DND-41 (cell line): Measurements from ENCODE around the gene KHK.
A peak's percentile ranks its signal among the peaks of the same experiment; 100 is the strongest.

Source experiments
- ATAC-seq: fragments of 200-7000 bp; cut with Tn5 transposase; 3 replicates; pipeline ENCODE4 v1.9.1; 2021; ENCODE audit warnings: low read depth; ENCODE audit not compliant: insufficient read depth
- DNase-seq: peaks from one replicate; pipeline ENCODE4 v3.0.0-alpha.2; 2020
- H2AFZ ChIP-seq: 2 replicates; pipeline ENCODE4 v1.6.0; 2012; ENCODE audit warnings: low read depth, low read length
- H3K27ac ChIP-seq: 2 replicates; pipeline ENCODE4 v1.5.1; 2012; ENCODE audit warnings: low read length, inconsistent platforms
- H3K27me3 ChIP-seq: fragments of 200-600 bp; sonication (generic); 2 replicates; pipeline ENCODE4 v1.6.0; 2012; ENCODE audit warnings: low read length, mild to moderate bottlenecking, inconsistent platforms; ENCODE audit not compliant: insufficient read depth, poor library complexity
- H3K36me3 ChIP-seq: 2 replicates; pipeline ENCODE4 v1.5.1; 2012; ENCODE audit warnings: low read length, inconsistent platforms; ENCODE audit not compliant: insufficient read depth
- H3K4me1 ChIP-seq: 2 replicates; pipeline ENCODE4 v1.5.1; 2012; ENCODE audit warnings: mild to moderate bottlenecking, low read length; ENCODE audit not compliant: insufficient read depth
- H3K4me2 ChIP-seq: 2 replicates; pipeline ENCODE4 v1.6.0; 2012; ENCODE audit warnings: mild to moderate bottlenecking, moderate library complexity, low read length, inconsistent platforms; ENCODE audit not compliant: insufficient read depth
- H3K4me3 ChIP-seq, 2 experiments: fragments of 200-600 bp in 1 of 2; shearing (Covaris generic) in 1 of 2; 2 replicates each; pipeline ENCODE4 v1.5.1; 2012 to 2016; ENCODE audit warnings: inconsistent platforms in 2 of 2, low read length in 2 of 2, mild to moderate bottlenecking in 2 of 2, low read depth in 1 of 2, moderate library complexity in 1 of 2
- H3K79me2 ChIP-seq: 2 replicates; pipeline ENCODE4 v1.6.0; 2012; ENCODE audit warnings: low read length, inconsistent platforms; ENCODE audit not compliant: insufficient read depth
- H3K9ac ChIP-seq: 2 replicates; pipeline ENCODE4 v1.6.0; 2012; ENCODE audit warnings: low read depth, mild to moderate bottlenecking, inconsistent platforms, low read length, moderate library complexity
- H3K9me3 ChIP-seq: 2 replicates; pipeline ENCODE4 v1.5.1; 2012; ENCODE audit warnings: low read length, moderate library complexity, mild to moderate bottlenecking, inconsistent platforms; ENCODE audit not compliant: insufficient read depth, severe bottlenecking
- H4K20me1 ChIP-seq: 2 replicates; pipeline ENCODE4 v1.6.0; 2012; ENCODE audit warnings: low read length; ENCODE audit not compliant: insufficient read depth
- EZH2 ChIP-seq: IDR thresholded peaks from 3 replicates; pipeline ENCODE4 v1.6.1; 2012; ENCODE audit warnings: borderline replicate concordance, low read depth, mild to moderate bottlenecking, moderate library complexity, low read length, inconsistent platforms; ENCODE audit not compliant: severe bottlenecking
- TF ChIP-seq, protein P1 (sequence below): IDR thresholded peaks from 2 replicates; pipeline ENCODE4 v1.5.1; 2012; ENCODE audit warnings: borderline replicate concordance, low read length, moderate library complexity, mild to moderate bottlenecking; ENCODE audit not compliant: poor library complexity, severe bottlenecking; ENCODE audit errors: extremely low read depth

The KHK gene

GRCh38 chr2:27053321-27053720, 33.3 kb upstream of the KHK start:
- Histone ChIP-seq H3K9me3 (no peaks in the 10 kb centered on the region), H3K79me2 (peaks cover 12% of the 10 kb centered on the region), H3K4me2 (peak overlapping the region; percentile 74; the same call in 1 of the 2 replicates), H3K27ac (no peak overlapping the region), H3K4me1 (peaks cover 30% of the 10 kb centered on the region), H2AFZ (no peak overlapping the region), H4K20me1 (0 out of 2 replicates have a peak, but pooled peaks cover 2% of the 10 kb centered on the region), H3K4me3 (0 out of 4 replicates have a peak overlapping the region, but pooled peaks of 1 of the 2 experiments have one; percentile 93), H3K36me3 (peaks cover 55% of the 10 kb centered on the region), H3K27me3 (no peaks in the 10 kb centered on the region), H3K9ac (no peak overlapping the region; the same call in 1 of the 2 replicates)
- no peak for ATAC-seq
- DNase-seq = no peak
- TF ChIP-seq EZH2 = no peak
- TF ChIP-seq, protein P1, sequence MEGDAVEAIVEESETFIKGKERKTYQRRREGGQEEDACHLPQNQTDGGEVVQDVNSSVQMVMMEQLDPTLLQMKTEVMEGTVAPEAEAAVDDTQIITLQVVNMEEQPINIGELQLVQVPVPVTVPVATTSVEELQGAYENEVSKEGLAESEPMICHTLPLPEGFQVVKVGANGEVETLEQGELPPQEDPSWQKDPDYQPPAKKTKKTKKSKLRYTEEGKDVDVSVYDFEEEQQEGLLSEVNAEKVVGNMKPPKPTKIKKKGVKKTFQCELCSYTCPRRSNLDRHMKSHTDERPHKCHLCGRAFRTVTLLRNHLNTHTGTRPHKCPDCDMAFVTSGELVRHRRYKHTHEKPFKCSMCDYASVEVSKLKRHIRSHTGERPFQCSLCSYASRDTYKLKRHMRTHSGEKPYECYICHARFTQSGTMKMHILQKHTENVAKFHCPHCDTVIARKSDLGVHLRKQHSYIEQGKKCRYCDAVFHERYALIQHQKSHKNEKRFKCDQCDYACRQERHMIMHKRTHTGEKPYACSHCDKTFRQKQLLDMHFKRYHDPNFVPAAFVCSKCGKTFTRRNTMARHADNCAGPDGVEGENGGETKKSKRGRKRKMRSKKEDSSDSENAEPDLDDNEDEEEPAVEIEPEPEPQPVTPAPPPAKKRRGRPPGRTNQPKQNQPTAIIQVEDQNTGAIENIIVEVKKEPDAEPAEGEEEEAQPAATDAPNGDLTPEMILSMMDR = no peak

- Histone ChIP-seq H3K4me3 (no peak overlapping the region), H3K36me3 (peaks cover 59% of the 10 kb centered on the region), H4K20me1 (0 out of 2 replicates have a peak, but pooled peaks cover 3% of the 10 kb centered on the region), H2AFZ (no peak overlapping the region), H3K9me3 (no peaks in the 10 kb centered on the region), H3K4me2 (no peak overlapping the region), H3K9ac (no peak overlapping the region), H3K27ac (no peak overlapping the region), H3K79me2 (peaks cover 12% of the 10 kb centered on the region), H3K27me3 (no peaks in the 10 kb centered on the region), H3K4me1 (peaks cover 30% of the 10 kb centered on the region)
- ATAC-seq (no peak), DNase-seq (no peak)
- no peak for TF ChIP-seq EZH2
- TF ChIP-seq, protein P1 = no peak
These were observed 32.8 kb upstream of the KHK start for GRCh38 chr2:27053776-27054175.

DNA sequence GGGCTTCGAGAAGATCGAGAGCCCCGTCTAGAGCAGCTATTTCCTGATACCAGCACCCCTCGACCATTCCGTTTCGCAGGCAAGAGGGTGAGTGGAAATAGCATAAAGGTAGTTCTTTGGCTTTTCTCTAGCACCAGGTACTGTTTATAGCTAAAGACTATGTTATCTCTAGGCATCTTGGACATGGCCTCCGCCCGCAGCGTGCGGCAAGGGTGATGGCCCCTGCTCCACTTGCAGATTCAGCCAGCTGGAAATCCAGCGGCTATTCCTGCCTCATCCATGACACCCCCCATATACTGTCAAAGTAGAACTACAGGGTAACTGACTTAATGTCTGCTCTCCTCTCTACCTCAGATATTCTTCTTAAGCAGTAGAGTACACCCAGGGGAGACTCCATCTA, 31.9 kb upstream of the KHK start:
- Histone ChIP-seq H3K79me2 (peaks cover 12% of the 10 kb centered on the region), H3K27ac (no peak overlapping the region), H3K27me3 (no peaks in the 10 kb centered on the region), H2AFZ (no peak overlapping the region), H3K9ac (no peak overlapping the region), H3K36me3 (peaks cover 69% of the 10 kb centered on the region), H3K4me2 (no peak overlapping the region), H3K9me3 (no peaks in the 10 kb centered on the region), H4K20me1 (0 out of 2 replicates have a peak, but pooled peaks cover 3% of the 10 kb centered on the region), H3K4me3 (no peak overlapping the region), H3K4me1 (peaks cover 20% of the 10 kb centered on the region)
- no peak for ATAC-seq
- TF ChIP-seq, protein P1 = no peak
- no peak for TF ChIP-seq EZH2
- no peak for DNase-seq
